ENCODE data around the gene NAA15.

NAA15 gene

DNA sequence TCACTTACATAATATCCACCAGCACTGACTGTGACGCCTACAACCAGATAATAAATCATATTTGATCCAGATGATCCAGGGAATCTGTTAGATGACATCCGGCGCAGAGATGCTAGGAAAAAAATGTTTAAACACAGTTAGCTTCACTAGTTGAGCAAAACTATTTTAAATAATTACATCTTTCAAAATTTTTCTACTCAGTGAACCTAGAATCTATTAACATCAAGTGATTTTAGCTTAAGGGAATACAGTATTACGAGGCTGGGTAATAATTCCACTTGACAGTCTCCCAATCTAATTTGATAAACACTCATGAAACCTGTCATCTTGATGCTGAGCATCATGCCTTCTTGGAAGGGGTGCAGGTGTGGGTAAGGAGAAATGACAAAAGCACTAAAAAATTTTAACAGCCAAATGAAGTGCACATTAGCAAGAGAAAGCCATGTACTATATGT, 26.0 kb upstream of the NAA15 start:
- no peak overlapping the region for H3K4me3 ChIP-seq (ENCODE audit: low read depth, low read length)
- no peak for DNase-seq (ENCODE audit: low read depth)
- TF ChIP-seq MAX (IDR thresholded peaks at IDR 0.05; ENCODE audit: low read depth, low read length) (no peak), MYC (IDR thresholded peaks at IDR 0.05; ENCODE audit: low read depth, low read length) (no peak)
- TF ChIP-seq, protein P1, sequence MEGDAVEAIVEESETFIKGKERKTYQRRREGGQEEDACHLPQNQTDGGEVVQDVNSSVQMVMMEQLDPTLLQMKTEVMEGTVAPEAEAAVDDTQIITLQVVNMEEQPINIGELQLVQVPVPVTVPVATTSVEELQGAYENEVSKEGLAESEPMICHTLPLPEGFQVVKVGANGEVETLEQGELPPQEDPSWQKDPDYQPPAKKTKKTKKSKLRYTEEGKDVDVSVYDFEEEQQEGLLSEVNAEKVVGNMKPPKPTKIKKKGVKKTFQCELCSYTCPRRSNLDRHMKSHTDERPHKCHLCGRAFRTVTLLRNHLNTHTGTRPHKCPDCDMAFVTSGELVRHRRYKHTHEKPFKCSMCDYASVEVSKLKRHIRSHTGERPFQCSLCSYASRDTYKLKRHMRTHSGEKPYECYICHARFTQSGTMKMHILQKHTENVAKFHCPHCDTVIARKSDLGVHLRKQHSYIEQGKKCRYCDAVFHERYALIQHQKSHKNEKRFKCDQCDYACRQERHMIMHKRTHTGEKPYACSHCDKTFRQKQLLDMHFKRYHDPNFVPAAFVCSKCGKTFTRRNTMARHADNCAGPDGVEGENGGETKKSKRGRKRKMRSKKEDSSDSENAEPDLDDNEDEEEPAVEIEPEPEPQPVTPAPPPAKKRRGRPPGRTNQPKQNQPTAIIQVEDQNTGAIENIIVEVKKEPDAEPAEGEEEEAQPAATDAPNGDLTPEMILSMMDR (IDR thresholded peaks at IDR 0.05; ENCODE audit: low read depth, low read length) = no peak

DNA sequence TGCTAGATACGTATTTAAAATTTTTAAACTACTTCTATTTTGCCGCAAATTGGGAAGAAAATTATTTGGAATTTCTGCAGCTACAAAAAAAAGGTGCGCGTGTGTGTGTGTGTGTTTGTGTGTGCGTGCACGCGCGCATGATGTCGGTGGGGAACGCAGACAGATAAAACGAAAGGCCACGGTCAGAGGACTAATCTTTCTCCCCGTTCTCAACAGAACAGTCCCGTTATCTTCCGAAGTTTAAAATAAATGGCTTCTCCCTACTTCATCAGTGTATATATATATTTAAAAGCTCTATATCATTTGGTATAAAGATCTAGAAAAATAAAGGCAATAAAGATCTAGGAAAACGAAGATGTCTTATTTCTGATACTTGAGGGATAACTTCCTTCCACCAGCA, 22.8 kb upstream of the NAA15 start:
- TF ChIP-seq POLR2A (IDR thresholded peaks at IDR 0.05; ENCODE audit: extremely low read depth, insufficient read length) = no peak
- TF ChIP-seq MYC (IDR thresholded peaks at IDR 0.05; ENCODE audit: low read depth, low read length) = no peak
- TF ChIP-seq, protein P1 (IDR thresholded peaks at IDR 0.05; ENCODE audit: low read depth, low read length) = no peak
- TF ChIP-seq MAX (IDR thresholded peaks at IDR 0.05; ENCODE audit: low read depth, low read length) = no peak
- no peak for DNase-seq (ENCODE audit: low read depth)
- no peak overlapping the region for H3K4me3 ChIP-seq (ENCODE audit: low read depth, low read length)

- no peak overlapping the region for H3K4me3 ChIP-seq (ENCODE audit: low read depth, low read length)
- no peak for DNase-seq (ENCODE audit: low read depth)
- TF ChIP-seq MAX (IDR thresholded peaks at IDR 0.05; ENCODE audit: low read depth, low read length) (no peak), MYC (IDR thresholded peaks at IDR 0.05; ENCODE audit: low read depth, low read length) (no peak), POLR2A (IDR thresholded peaks at IDR 0.05; ENCODE audit: extremely low read depth, insufficient read length) (no peak)
- TF ChIP-seq, protein P1 (IDR thresholded peaks at IDR 0.05; ENCODE audit: low read depth, low read length) = no peak
Observed at GRCh38 chr4:139278912-139279759, 22.2 kb upstream of the NAA15 start.

DNA sequence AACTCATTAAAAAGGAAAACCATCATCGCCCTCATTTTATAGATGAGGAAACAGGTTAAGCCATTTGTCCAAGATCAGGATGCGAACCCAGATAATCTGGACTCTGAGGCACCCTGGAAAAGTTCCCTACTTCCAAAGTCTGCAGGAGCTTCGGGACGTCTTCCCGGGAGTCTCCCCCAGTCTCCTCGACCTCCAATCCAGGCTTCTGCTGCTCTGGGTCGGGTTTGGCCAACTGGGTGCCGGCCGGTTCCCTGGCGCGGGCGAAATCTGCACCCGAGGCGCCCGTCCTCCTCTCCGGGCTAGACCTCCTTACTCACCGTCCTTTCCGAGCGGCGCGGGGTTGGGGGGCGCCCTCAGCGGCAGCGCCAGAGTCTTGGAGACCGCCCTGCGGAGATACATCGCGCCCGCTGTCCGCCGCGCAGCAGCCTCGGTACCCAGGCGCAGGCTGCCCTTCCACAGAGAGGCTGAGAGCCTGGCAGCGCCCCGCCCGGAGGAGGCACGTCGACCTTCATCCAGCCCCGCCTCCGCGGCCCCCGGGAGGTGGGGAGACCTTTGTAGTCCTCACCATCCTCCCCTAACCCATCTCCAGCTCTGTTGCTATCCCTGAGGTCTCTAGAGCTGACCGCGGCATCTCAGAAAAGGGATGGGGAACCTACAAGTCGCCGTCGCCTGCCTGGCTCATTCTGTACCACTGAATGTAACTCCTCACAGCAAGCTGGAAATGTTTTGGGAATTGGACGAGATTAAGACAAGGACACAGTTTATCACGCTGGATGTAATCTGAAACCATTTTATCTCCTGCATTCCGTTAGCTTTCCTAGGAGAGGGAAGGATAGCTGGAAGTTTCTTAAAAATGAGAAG, 21.3 kb upstream of the NAA15 start, which contains the start of gene MGARP:
Gene MGARP (minus strand): TSS at position 466 of the 861 bp plus-strand sequence. CDS start 67 bp downstream, at position 399.
- no peak for DNase-seq (ENCODE audit: low read depth)
- no peak within 1 kb of the TSS for H3K4me3 ChIP-seq (ENCODE audit: low read depth, low read length)

More for the DNA sequence above, 21.3 kb upstream of the NAA15 start, which contains the start of gene MGARP:
- no peak for TF ChIP-seq MAX (IDR thresholded peaks at IDR 0.05; ENCODE audit: low read depth, low read length)
- TF ChIP-seq, protein P1 (IDR thresholded peaks at IDR 0.05; ENCODE audit: low read depth, low read length) = no peak
- no peak for TF ChIP-seq POLR2A (IDR thresholded peaks at IDR 0.05; ENCODE audit: extremely low read depth, insufficient read length)
- TF ChIP-seq MYC (IDR thresholded peaks at IDR 0.05; ENCODE audit: low read depth, low read length) = no peak
